Measurements from ENCODE around the gene MARCHF2.

The MARCHF2 gene

GRCh38 chr19:8466018-8466417 lies 52.9 kb downstream of the MARCHF2 start:
- Histone ChIP-seq H3K27me3 (ENCODE audit: control insufficient read depth, low read length) (no peaks in the 10 kb centered on the region), H4K20me1 (ENCODE audit: control insufficient read depth, insufficient read depth, low read depth, low read length) (peaks cover 8% of the 10 kb centered on the region), H3K4me2 (ENCODE audit: low read length) (no peak overlapping the region), H3K4me1 (ENCODE audit: control insufficient read depth, low read length) (peaks cover 18% of the 10 kb centered on the region), H3K27ac (ENCODE audit: low read depth, low read length) (no peak overlapping the region), H3K36me3 (ENCODE audit: control insufficient read depth, low read length) (peaks cover 100% of the 10 kb centered on the region), H3K9me3 (ENCODE audit: control insufficient read depth, insufficient read depth, low read length) (no peaks in the 10 kb centered on the region), H3F3A (ENCODE audit: control insufficient read depth, insufficient read depth) (peaks cover 5% of the 10 kb centered on the region; the same call in 1 of the 2 replicates), H3K9me2 (replicated peaks; ENCODE audit: control insufficient read depth, low read length) (no peaks in the 10 kb centered on the region), H3K4me3 (ENCODE audit: low read length) (no peak overlapping the region), H3K79me2 (ENCODE audit: control insufficient read depth, low read length) (peaks cover 91% of the 10 kb centered on the region)
- TF ChIP-seq EZH2phosphoT487 (IDR thresholded peaks at IDR 0.05; ENCODE audit: borderline replicate concordance, low read length) (no peak), CTCF (IDR thresholded peaks at IDR 0.05; ENCODE audit: low read depth, low read length, poor library complexity, severe bottlenecking) (no peak)

GRCh38 chr19:8468124-8468523 lies 55.0 kb downstream of the MARCHF2 start:
- H3K4me3 ChIP-seq (ENCODE audit: low read length), result no peak overlapping the region
- peaks cover 39% of the 10 kb centered on the region for H3K4me1 ChIP-seq (ENCODE audit: control insufficient read depth, low read length)
- peaks cover 18% of the 10 kb centered on the region for H3F3A ChIP-seq (ENCODE audit: control insufficient read depth, insufficient read depth)
- no peaks in the 10 kb centered on the region for H3K9me2 ChIP-seq (replicated peaks; ENCODE audit: control insufficient read depth, low read length)
- H3K9me3 ChIP-seq (ENCODE audit: control insufficient read depth, insufficient read depth, low read length), result no peaks in the 10 kb centered on the region
- H3K36me3 ChIP-seq (ENCODE audit: control insufficient read depth, low read length), result peaks cover 100% of the 10 kb centered on the region
- peaks cover 87% of the 10 kb centered on the region for H3K79me2 ChIP-seq (ENCODE audit: control insufficient read depth, low read length)
- H4K20me1 ChIP-seq (ENCODE audit: control insufficient read depth, insufficient read depth, low read depth, low read length), result peaks cover 8% of the 10 kb centered on the region
- no peak overlapping the region for H3K27ac ChIP-seq (ENCODE audit: low read depth, low read length)
- no peaks in the 10 kb centered on the region for H3K27me3 ChIP-seq (ENCODE audit: control insufficient read depth, low read length)
- no peak for TF ChIP-seq CTCF (IDR thresholded peaks at IDR 0.05; ENCODE audit: low read depth, low read length, poor library complexity, severe bottlenecking)
- no peak for TF ChIP-seq EZH2phosphoT487 (IDR thresholded peaks at IDR 0.05; ENCODE audit: borderline replicate concordance, low read length)
- H3K4me2 ChIP-seq (ENCODE audit: low read length), result no peak overlapping the region

- Histone ChIP-seq H3K4me2 (ENCODE audit: low read length) (no peak overlapping the region), H3K79me2 (ENCODE audit: control insufficient read depth, low read length) (peaks cover 85% of the 10 kb centered on the region), H3K27ac (ENCODE audit: low read depth, low read length) (no peak overlapping the region), H3K4me3 (ENCODE audit: low read length) (no peak overlapping the region), H3K9me3 (ENCODE audit: control insufficient read depth, insufficient read depth, low read length) (no peaks in the 10 kb centered on the region), H3K9me2 (replicated peaks; ENCODE audit: control insufficient read depth, low read length) (no peaks in the 10 kb centered on the region), H3K4me1 (ENCODE audit: control insufficient read depth, low read length) (peaks cover 47% of the 10 kb centered on the region), H3K36me3 (ENCODE audit: control insufficient read depth, low read length) (peaks cover 100% of the 10 kb centered on the region), H4K20me1 (ENCODE audit: control insufficient read depth, insufficient read depth, low read depth, low read length) (peaks cover 9% of the 10 kb centered on the region), H3F3A (ENCODE audit: control insufficient read depth, insufficient read depth) (peaks cover 25% of the 10 kb centered on the region), H3K27me3 (ENCODE audit: control insufficient read depth, low read length) (no peaks in the 10 kb centered on the region)
- no peak for TF ChIP-seq EZH2phosphoT487 (IDR thresholded peaks at IDR 0.05; ENCODE audit: borderline replicate concordance, low read length)
- TF ChIP-seq CTCF (IDR thresholded peaks at IDR 0.05; ENCODE audit: low read depth, low read length, poor library complexity, severe bottlenecking), result no peak
Observed at GRCh38 chr19:8468761-8469373, 55.8 kb downstream of the MARCHF2 start.
